ENCODE data around the gene EEF2. TPM values are rescaled to one million over a fixed set of nuclear protein-coding genes. Genes with fewer than 3 reads are reported as not detected.

The EEF2 gene
- total RNA-seq, 1 donor from 2014 or later: 3,162 TPM

DNA sequence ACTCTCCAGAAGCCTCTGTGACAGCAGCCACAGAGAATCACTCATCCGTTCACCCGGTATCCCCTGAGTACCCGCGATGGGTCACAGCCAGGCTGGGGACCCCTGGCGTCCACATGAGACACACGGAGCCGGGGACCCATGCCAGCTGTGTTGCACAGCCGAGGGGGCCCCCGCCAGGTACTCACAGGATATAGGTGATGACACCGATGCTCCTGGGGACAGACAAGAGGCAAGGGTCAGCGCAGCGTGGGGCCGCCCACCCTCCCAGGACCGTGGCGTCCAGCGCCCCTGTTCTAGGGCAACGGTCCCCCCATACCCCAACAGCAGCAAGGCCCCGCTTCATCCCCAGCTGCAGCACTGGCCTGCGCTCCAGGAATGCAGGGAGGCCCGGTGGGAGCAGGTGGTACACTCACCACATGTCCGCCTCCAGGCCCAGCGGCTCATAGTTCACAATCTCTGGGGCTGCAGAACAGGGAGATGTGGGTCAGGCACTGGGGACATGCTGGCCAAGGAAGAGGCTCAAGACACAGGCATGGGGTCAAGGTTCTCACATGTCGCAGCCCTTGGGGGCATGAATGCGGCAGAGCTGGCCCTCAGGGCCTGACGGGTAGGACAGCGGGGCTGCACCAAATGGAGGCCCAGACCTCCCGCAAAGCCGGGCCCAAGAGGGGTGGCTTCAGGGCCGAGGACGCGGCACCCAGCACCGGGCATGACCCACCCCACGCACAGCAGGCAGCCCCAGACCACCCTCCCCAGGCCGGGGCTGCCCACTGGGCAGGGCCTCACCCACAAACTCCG, 21.6 kb downstream of the EEF2 start:
- Mint-ChIP-seq H3K36me3 (ENCODE audit: unreplicated experiment) (peaks cover 21% of the 10 kb centered on the region), H3K9me3 (ENCODE audit: unreplicated experiment) (no peaks in the 10 kb centered on the region), H3K27me3 (ENCODE audit: unreplicated experiment) (no peaks in the 10 kb centered on the region), H3K27ac (ENCODE audit: unreplicated experiment) (no peak overlapping the region), H3K4me1 (ENCODE audit: unreplicated experiment) (peaks cover 11% of the 10 kb centered on the region), H3K4me3 (ENCODE audit: unreplicated experiment) (no peak overlapping the region)
- TF ChIP-seq, protein P1, sequence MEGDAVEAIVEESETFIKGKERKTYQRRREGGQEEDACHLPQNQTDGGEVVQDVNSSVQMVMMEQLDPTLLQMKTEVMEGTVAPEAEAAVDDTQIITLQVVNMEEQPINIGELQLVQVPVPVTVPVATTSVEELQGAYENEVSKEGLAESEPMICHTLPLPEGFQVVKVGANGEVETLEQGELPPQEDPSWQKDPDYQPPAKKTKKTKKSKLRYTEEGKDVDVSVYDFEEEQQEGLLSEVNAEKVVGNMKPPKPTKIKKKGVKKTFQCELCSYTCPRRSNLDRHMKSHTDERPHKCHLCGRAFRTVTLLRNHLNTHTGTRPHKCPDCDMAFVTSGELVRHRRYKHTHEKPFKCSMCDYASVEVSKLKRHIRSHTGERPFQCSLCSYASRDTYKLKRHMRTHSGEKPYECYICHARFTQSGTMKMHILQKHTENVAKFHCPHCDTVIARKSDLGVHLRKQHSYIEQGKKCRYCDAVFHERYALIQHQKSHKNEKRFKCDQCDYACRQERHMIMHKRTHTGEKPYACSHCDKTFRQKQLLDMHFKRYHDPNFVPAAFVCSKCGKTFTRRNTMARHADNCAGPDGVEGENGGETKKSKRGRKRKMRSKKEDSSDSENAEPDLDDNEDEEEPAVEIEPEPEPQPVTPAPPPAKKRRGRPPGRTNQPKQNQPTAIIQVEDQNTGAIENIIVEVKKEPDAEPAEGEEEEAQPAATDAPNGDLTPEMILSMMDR (IDR thresholded peaks at IDR 0.05): no peak
- no peak for DNase-seq (ENCODE audit: extremely low spot score, unreplicated experiment)

DNA sequence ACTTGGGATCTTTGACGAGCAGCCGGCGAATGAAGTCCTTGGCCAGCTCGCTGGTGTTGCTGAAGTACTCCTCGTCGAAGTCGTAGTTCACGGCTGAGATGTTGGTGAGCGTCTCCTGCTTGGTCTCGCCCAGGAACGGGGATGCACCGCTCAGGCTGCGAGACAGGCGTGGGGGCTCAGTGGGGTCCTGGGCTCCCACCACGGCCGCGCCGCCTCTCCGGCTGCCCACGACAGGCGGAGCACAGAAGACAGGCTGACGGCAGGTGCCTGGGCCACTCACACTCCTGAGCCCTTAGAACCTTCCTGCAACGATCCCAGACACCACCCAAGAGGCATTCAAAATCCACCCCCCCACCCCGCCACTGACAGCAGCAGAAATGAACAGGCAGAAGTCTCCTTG, 24.3 kb downstream of the EEF2 start:
- Mint-ChIP-seq H3K9me3 (ENCODE audit: unreplicated experiment) (no peaks in the 10 kb centered on the region), H3K4me3 (ENCODE audit: unreplicated experiment) (no peak overlapping the region), H3K4me1 (ENCODE audit: unreplicated experiment) (no peaks in the 10 kb centered on the region), H3K27me3 (ENCODE audit: unreplicated experiment) (no peaks in the 10 kb centered on the region), H3K36me3 (ENCODE audit: unreplicated experiment) (peaks cover 15% of the 10 kb centered on the region), H3K27ac (ENCODE audit: unreplicated experiment) (no peak overlapping the region)
- TF ChIP-seq, protein P1 (IDR thresholded peaks at IDR 0.05): no peak
- DNase-seq (ENCODE audit: extremely low spot score, unreplicated experiment): no peak

GRCh38 chr19:3959766-3960131, 25.5 kb downstream of the EEF2 start:
- Mint-ChIP-seq H3K36me3 (ENCODE audit: unreplicated experiment) (peaks cover 17% of the 10 kb centered on the region), H3K9me3 (ENCODE audit: unreplicated experiment) (no peaks in the 10 kb centered on the region), H3K4me1 (ENCODE audit: unreplicated experiment) (peaks cover 2% of the 10 kb centered on the region), H3K27me3 (ENCODE audit: unreplicated experiment) (no peaks in the 10 kb centered on the region), H3K4me3 (ENCODE audit: unreplicated experiment) (no peak overlapping the region), H3K27ac (ENCODE audit: unreplicated experiment) (no peak overlapping the region)
- TF ChIP-seq, protein P1 (IDR thresholded peaks at IDR 0.05): no peak
- no peak for DNase-seq (ENCODE audit: extremely low spot score, unreplicated experiment)

- no peak for DNase-seq (ENCODE audit: extremely low spot score, unreplicated experiment)
- no peaks in the 10 kb centered on the region for H3K9me3 Mint-ChIP-seq (ENCODE audit: unreplicated experiment)
- H3K27me3 Mint-ChIP-seq (ENCODE audit: unreplicated experiment): no peaks in the 10 kb centered on the region
Measured at GRCh38 chr19:3958836-3959765, 26.2 kb downstream of the EEF2 start.

More at GRCh38 chr19:3958836-3959765, 26.2 kb downstream of the EEF2 start:
- Mint-ChIP-seq H3K4me3 (ENCODE audit: unreplicated experiment) (no peak overlapping the region), H3K36me3 (ENCODE audit: unreplicated experiment) (peaks cover 17% of the 10 kb centered on the region), H3K4me1 (ENCODE audit: unreplicated experiment) (peaks cover 3% of the 10 kb centered on the region), H3K27ac (ENCODE audit: unreplicated experiment) (no peak overlapping the region)
- TF ChIP-seq, protein P1 (IDR thresholded peaks at IDR 0.05): no peak
